B cell (primary cell): ENCODE measurements around the gene PHKA2. TPM values are rescaled to one million over a fixed set of nuclear protein-coding genes. Genes with fewer than 3 reads are reported as not detected.

ENCODE experiments used
- ATAC-seq: fragments of 200-7000 bp; cut with Tn5 transposase; one replicate; pipeline ENCODE4 v1.10.0; 2021; ENCODE audit warnings: low read depth, mild to moderate bottlenecking, moderate number of reproducible peaks, moderate library complexity
- CTCF ChIA-PET: fragments of 350-600 bp; sonication (Branson Sonifier 250); formaldehyde crosslinking; loops from one replicate; lab custom pipeline; 2021; ENCODE audit warnings: antibody characterized with exemption, inconsistent platforms; lab: Charles Lee
- POLR2A ChIA-PET: fragments of 350-600 bp; sonication (Branson Sonifier 250); formaldehyde crosslinking; loops from one replicate; lab custom pipeline; 2021; ENCODE audit warnings: antibody characterized with exemption; lab: Charles Lee
- DNase-seq: peaks from one replicate; pipeline ENCODE4 v3.0.0; 2013
- H2AFZ ChIP-seq: 2 replicates; pipeline ENCODE4 v1.6.1; 2012; ENCODE audit warnings: mild to moderate bottlenecking, low read depth, low read length; ENCODE audit not compliant: insufficient read depth, poor library complexity, severe bottlenecking
- H3K27ac ChIP-seq, 2 donors: 1 replicate in 1 of 2; 2 replicates in 1 of 2; pipeline ENCODE4 v1.5.1; 2012 to 2013; ENCODE audit warnings: low read length in 2 of 2, mild to moderate bottlenecking in 2 of 2, moderate library complexity in 1 of 2
- H3K27me3 ChIP-seq, 4 experiments: fragments of 200-600 bp in 1 of 4; sonication (generic) in 1 of 4; replicated peaks in 1 of 4; 1 replicate in 2 of 4; 2 replicates in 2 of 4; pipeline versions ENCODE4 v1.6.1 to v1.7.0; 2013 to 2016; ENCODE audit warnings: low read length in 3 of 4, mild to moderate bottlenecking in 2 of 4, mixed read lengths in 1 of 4, moderate library complexity in 1 of 4; ENCODE audit not compliant: insufficient read depth in 4 of 4, control insufficient read depth in 3 of 4; ENCODE audit errors: control extremely low read depth in 1 of 4
- H3K36me3 ChIP-seq, 2 experiments: replicated peaks in 1 of 2; 1 replicate in 1 of 2; 2 replicates in 1 of 2; pipeline versions ENCODE4 v1.6.1 to v1.7.1; 2013; ENCODE audit warnings: low read length in 1 of 2; ENCODE audit not compliant: insufficient read depth in 2 of 2, control insufficient read depth in 1 of 2; ENCODE audit errors: control extremely low read depth in 1 of 2, extremely low read depth in 1 of 2
- H3K4me1 ChIP-seq, 2 donors: fragments of 200-600 bp in 1 of 2; sonication (generic) in 1 of 2; 1 replicate in 1 of 2; 2 replicates in 1 of 2; pipeline versions ENCODE4 v1.5.1 to v1.6.1; 2013 to 2017; ENCODE audit warnings: low read length in 2 of 2; ENCODE audit not compliant: control insufficient read depth in 2 of 2, insufficient read depth in 2 of 2
- H3K4me2 ChIP-seq: replicated peaks from 2 replicates; pipeline ENCODE3; 2012; ENCODE audit warnings: mild to moderate bottlenecking, low read depth, low read length; ENCODE audit not compliant: poor library complexity, severe bottlenecking
- H3K4me3 ChIP-seq, 5 experiments: fragments of 200-600 bp in 1 of 5; sonication (generic) in 1 of 5; 1 replicate in 3 of 5; 2 replicates in 2 of 5; pipeline versions ENCODE4 v1.5.1 to v1.7.0; 2011 to 2016; ENCODE audit warnings: low read length in 4 of 5, mild to moderate bottlenecking in 4 of 5, low read depth in 2 of 5, control low read depth in 1 of 5, moderate library complexity in 1 of 5; ENCODE audit not compliant: insufficient read depth in 1 of 5; ENCODE audit errors: control extremely low read depth in 1 of 5, extremely low read depth in 1 of 5
- H3K79me2 ChIP-seq: fragments of 200-600 bp; sonication (generic); one replicate; pipeline ENCODE4 v1.6.0; 2016; ENCODE audit warnings: low read length; ENCODE audit not compliant: control insufficient read depth, insufficient read depth
- H3K9ac ChIP-seq: fragments of 200-600 bp; sonication (generic); 2 replicates; pipeline ENCODE4 v1.6.1; 2017; ENCODE audit warnings: mild to moderate bottlenecking, low read length, moderate library complexity
- H3K9me3 ChIP-seq, 3 donors: one replicate each; pipeline versions ENCODE4 v1.6.1 to v1.7.1; 2013; ENCODE audit warnings: low read length in 2 of 3; ENCODE audit not compliant: control insufficient read depth in 2 of 3, insufficient read depth in 1 of 3; ENCODE audit errors: control extremely low read depth in 1 of 3
- H4K20me1 ChIP-seq: 2 replicates; pipeline ENCODE4 v1.6.0; 2012; ENCODE audit warnings: mild to moderate bottlenecking, low read length; ENCODE audit not compliant: insufficient read depth, control insufficient read depth, poor library complexity, severe bottlenecking
- H3K27ac Mint-ChIP-seq: one replicate; pipeline ENCODE4 v1.8.0; 2021; ENCODE audit warnings: mixed read lengths
- H3K27me3 Mint-ChIP-seq: one replicate; pipeline ENCODE4 v1.8.0; 2021; ENCODE audit warnings: mixed read lengths
- H3K4me1 Mint-ChIP-seq: one replicate; pipeline ENCODE4 v1.8.0; 2021; ENCODE audit warnings: mixed read lengths
- H3K4me3 Mint-ChIP-seq: one replicate; pipeline ENCODE4 v1.8.0; 2021; ENCODE audit warnings: mixed read lengths
- H3K9me3 Mint-ChIP-seq: one replicate; pipeline ENCODE4 v1.8.0; 2022; ENCODE audit warnings: mixed read lengths; ENCODE audit not compliant: insufficient read depth
- CTCF ChIP-seq: fragments of 200-600 bp; IDR thresholded peaks from one replicate; pipeline ENCODE4 v1.8.0; 2022; ENCODE audit warnings: antibody characterized with exemption, mild to moderate bottlenecking
- EZH2 ChIP-seq: IDR thresholded peaks from 2 replicates; pipeline ENCODE4 v1.6.1; 2012; ENCODE audit warnings: borderline replicate concordance, low read depth, mild to moderate bottlenecking, moderate library complexity, low read length; ENCODE audit not compliant: insufficient read depth, poor library complexity, severe bottlenecking
- WGBS: methylation state at CpG from one replicate; pipeline ENCODE4 v1.1.5; 2013; ENCODE audit warnings: missing lambda C conversion rate; ENCODE audit not compliant: insufficient coverage; 5-methylcytosine and 5-hydroxymethylcytosine counted together
- intact Hi-C: fragments of 100-400 bp; cut with micrococcal nuclease; formaldehyde crosslinking; loops from one replicate; pipeline ENCODE4 v1.10.0; 2022
- polyA plus RNA-seq: library from polyadenylated mRNA; depleted of rRNA; stranded (reverse); fragments of >200 nt; gene quantifications from 2 replicates; pipeline ENCODE4 v1.2.3, GENCODE V29; 2012
- total RNA-seq, 2 donors: library from RNA; stranded (reverse); fragments of 120-200 nt in 1 of 2; gene quantifications; 1 replicate in 1 of 2; 2 replicates in 1 of 2; pipeline versions ENCODE4 v1.2.3 to v1.2.4, GENCODE V29; 2013 to 2022

The PHKA2 gene
- total and polyA plus RNA-seq, 2 donors (not counting 1 experiment from before 2014, with no cell fraction given): 54.6 to 60.6 TPM

GRCh38 chrX:18941896-18942295, 42.0 kb downstream of the PHKA2 start:
- CTCF ChIA-PET: no interaction called here

GRCh38 chrX:18938710-18939109, 45.2 kb downstream of the PHKA2 start:
- Histone ChIP-seq H3K27me3 (no peaks in the 10 kb centered on the region), H2AFZ (no peak overlapping the region), H3K9ac (no peak overlapping the region), H3K4me2 (no peak overlapping the region), H4K20me1 (no peaks in the 10 kb centered on the region), H3K36me3 (peaks cover 0 to 30% of the 10 kb centered on the region in 2 experiments), H3K27ac (no peak overlapping the region), H3K4me1 (no peaks in the 10 kb centered on the region), H3K9me3 (no peaks in the 10 kb centered on the region), H3K79me2 (no peaks in the 10 kb centered on the region), H3K4me3 (no peak overlapping the region)
- no peaks in the 10 kb centered on the region for H3K4me1 Mint-ChIP-seq
- WGBS: no CpG with 5 or more reads among the region's 3 CpGs
- H3K4me3 Mint-ChIP-seq: no peak overlapping the region
- TF ChIP-seq EZH2 (no peak), CTCF (no peak)
- no peaks in the 10 kb centered on the region for H3K9me3 Mint-ChIP-seq
- CTCF ChIA-PET: no interaction called here
- POLR2A ChIA-PET: no interaction called here
- no peaks in the 10 kb centered on the region for H3K27me3 Mint-ChIP-seq
- no peak for DNase-seq
- H3K27ac Mint-ChIP-seq: no peak overlapping the region
- intact Hi-C loops: no loop called here
- ATAC-seq: no peak

More at GRCh38 chrX:18941896-18942295, 42.0 kb downstream of the PHKA2 start:
- H3K27me3 ChIP-seq: no peaks in the 10 kb centered on the region
- TF ChIP-seq EZH2 (no peak), CTCF (no peak)
- intact Hi-C loops: no loop called here
- H3K4me3 ChIP-seq: no peak overlapping the region
- Mint-ChIP-seq H3K27ac (no peak overlapping the region), H3K27me3 (no peaks in the 10 kb centered on the region), H3K9me3 (no peaks in the 10 kb centered on the region), H3K4me3 (no peak overlapping the region), H3K4me1 (no peaks in the 10 kb centered on the region)
- no peaks in the 10 kb centered on the region for H3K4me1 ChIP-seq
- H3K79me2 ChIP-seq: no peaks in the 10 kb centered on the region
- ATAC-seq (no peak), DNase-seq (no peak)
- WGBS: no CpG with 5 or more reads among the region's 2 CpGs
- no peaks in the 10 kb centered on the region for H3K9me3 ChIP-seq
- H4K20me1 ChIP-seq: no peaks in the 10 kb centered on the region
- no peak overlapping the region for H3K27ac ChIP-seq
- H2AFZ ChIP-seq: no peak overlapping the region
- POLR2A ChIA-PET: no interaction called here
- H3K9ac ChIP-seq: no peak overlapping the region
- H3K36me3 ChIP-seq: peaks cover 0 to 20% of the 10 kb centered on the region in 2 experiments
- H3K4me2 ChIP-seq: no peak overlapping the region
